ENCODE measurements around the gene ACE2. TPM values are rescaled to one million over a fixed set of nuclear protein-coding genes. Genes with fewer than 3 reads are reported as not detected.
"Not testable (repeated sequence)": the region's sequence is repeated elsewhere in the genome, so short reads cannot be mapped to it uniquely, and the experiment has no call there.

Gene ACE2
- total RNA-seq (ENCODE audit: insufficient read depth, low replicate concordance) = 0.24 TPM

- no peak for DNase-seq (ENCODE audit: low spot score)
Measured at GRCh38 chrX:15600745-15601144, at the start of gene ACE2. ACE2 (minus strand) TSS chrX:15600960; CDS start chrX:15600911, 49 bp downstream.

DNA sequence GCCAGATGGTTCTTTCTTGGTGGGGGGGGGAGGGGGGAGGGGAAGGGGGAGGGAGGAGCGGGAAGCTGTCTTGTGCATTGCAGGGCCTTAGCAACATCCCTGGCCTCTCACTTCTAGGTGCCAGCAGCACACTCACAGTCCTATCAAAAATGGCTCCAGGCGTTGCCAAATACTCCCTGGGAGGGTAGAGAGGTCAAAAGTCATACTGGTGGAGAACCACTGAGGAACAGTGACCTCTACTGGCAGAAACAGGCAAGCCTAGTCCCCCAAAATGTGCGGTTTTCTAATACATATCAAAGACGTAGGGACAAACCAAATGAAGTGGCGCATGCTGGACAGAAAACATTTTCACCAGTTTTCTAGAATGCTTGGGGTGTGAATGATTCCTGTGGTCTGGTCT lies 46.8 kb upstream of the ACE2 start:
- not testable (repeated sequence) for DNase-seq (ENCODE audit: low spot score)

DNA sequence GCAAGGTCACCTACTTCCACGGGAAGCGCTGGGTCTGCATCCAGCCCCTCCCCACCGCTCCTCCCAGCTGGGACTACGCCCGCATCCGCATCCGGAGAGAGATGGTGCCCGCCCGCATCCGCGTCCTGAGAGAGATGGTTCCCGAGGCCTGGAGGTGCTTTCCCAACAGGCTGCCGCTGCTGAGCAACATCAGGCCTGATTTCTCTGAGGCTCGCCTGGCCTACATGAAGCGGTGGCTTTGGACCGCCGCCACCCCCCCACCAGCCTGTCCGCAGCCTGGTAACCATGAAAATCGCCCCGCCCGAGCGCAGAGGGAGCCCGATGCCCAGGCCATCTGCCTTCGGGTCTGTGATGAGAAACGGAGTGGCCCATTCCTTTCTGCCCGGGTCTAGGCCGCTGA lies 45.8 kb upstream of the ACE2 start:
- no peak for DNase-seq (ENCODE audit: low spot score)

- DNase-seq (ENCODE audit: low spot score) = no peak
Measured at GRCh38 chrX:15646031-15646430, 45.3 kb upstream of the ACE2 start.

- DNase-seq (ENCODE audit: low spot score) = no peak
Measured at GRCh38 chrX:15645266-15645665, 44.5 kb upstream of the ACE2 start.

- DNase-seq (ENCODE audit: low spot score) = no peak
Measured at GRCh38 chrX:15644560-15644872, 43.8 kb upstream of the ACE2 start.

- DNase-seq (ENCODE audit: low spot score) = no peak
Measured at GRCh38 chrX:15643786-15644559, 43.2 kb upstream of the ACE2 start.

- DNase-seq (ENCODE audit: low spot score) = no peak
Measured at GRCh38 chrX:15631637-15632036, 30.9 kb upstream of the ACE2 start.

DNA sequence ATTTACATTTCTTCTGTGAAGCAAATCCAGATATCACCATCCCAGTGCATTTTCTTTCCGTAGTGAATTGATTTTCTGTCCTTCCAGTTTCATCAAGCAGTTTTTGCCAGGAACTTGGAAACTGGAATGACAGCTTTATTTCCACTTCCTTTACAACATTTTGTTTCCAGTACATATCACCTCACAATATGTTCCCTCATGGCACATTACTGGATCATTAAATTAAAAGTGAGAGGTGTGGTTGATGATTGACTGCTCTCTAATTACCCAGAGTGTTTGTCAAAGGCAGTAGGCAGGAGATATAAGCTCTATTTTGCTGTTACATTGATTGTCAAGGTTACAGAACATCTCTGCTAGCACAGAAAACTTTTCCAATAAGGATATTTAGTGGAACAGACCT lies 22.3 kb upstream of the ACE2 start:
- DNase-seq (ENCODE audit: low spot score) = no peak

- DNase-seq (ENCODE audit: low spot score) = peak; percentile 19
Measured at GRCh38 chrX:15619053-15619755, 18.4 kb upstream of the ACE2 start.

DNA sequence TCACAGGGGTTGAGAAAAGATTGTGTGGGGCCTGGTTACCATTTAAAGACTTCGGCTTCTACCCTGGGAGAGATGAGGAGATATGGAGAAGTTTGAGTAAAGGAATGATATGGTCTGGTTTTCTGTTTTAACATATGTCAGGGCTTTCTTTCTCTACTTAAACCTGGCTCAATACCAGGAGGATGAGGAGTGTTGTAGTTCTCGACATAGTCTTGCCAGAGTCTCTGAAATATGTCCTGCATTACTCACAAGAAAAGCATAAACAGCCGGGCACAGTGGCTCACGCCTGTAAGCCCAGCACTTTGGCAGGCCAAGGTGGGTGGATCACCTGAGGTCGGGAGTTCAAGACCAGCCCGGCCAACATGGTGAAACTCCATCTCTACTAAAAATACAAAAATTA lies 16.4 kb upstream of the ACE2 start:
- no peak for DNase-seq (ENCODE audit: low spot score)

DNA sequence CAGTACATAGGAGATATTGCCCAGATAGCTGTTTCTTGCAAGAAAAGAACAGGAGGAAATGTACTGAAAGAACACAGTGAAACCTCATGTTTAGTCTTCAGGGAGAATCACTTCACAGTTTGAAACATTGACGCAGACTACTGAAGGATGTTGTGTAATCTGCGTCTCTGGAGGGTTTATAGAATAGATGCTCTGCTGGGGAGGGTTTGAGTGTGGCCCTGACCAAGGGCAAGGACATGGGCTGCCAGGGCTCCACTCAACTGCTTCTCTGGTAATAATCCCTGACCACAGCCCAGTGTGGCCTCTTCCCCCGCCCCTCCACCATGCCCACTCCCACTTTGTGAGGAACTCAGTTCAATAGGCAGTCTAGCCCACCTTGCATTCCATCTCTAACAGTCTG lies 15.8 kb upstream of the ACE2 start:
- no peak for DNase-seq (ENCODE audit: low spot score)

GRCh38 chrX:15607067-15607466 lies 6.3 kb upstream of the ACE2 start:
- no peak for DNase-seq (ENCODE audit: low spot score)

DNA sequence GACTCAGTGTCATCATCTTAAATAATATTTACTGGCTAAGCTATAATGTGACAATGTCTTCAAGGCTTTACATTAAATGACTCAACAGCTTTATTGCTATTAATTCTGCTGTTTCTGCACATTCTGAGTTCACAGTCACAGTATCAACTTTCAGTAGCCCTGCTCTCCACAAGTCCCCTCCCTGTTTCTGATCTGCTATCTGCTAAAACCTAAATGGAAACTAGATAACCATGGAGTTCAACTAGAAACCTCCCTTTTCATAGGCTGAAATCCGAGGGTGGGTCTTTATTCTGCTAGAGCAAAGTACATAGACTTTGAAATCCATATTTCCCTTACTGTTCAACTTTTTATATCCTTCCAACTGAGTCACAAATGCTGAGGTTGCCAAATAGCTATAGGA lies 5.4 kb upstream of the ACE2 start:
- peak; percentile 20 for DNase-seq (ENCODE audit: low spot score)

DNA sequence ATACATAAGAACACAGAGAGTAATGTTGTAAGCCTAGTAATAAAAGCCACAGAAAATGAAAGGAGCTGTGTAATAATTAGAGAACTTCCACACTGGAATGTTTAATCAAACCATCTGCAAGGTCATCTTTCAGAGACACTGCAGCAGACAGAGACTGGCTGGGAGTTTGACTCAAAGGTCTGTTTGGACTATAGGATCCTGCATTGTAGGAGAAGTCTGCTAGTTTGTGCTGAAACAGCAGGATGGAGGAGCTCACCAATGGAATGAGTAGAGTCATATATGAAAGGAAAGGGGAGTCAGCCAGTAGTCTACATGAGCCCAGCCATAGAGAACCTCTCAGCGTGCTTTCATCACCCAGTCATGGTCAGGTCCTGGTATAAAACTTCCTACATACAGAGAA lies 4.5 kb upstream of the ACE2 start:
- DNase-seq (ENCODE audit: low spot score) = no peak

GRCh38 chrX:15602761-15603160 lies 2.0 kb upstream of the ACE2 start:
- DNase-seq (ENCODE audit: low spot score) = no peak

- DNase-seq (ENCODE audit: low spot score) = no peak
Measured at GRCh38 chrX:15601932-15602331, 1.2 kb upstream of the ACE2 start.

DNA sequence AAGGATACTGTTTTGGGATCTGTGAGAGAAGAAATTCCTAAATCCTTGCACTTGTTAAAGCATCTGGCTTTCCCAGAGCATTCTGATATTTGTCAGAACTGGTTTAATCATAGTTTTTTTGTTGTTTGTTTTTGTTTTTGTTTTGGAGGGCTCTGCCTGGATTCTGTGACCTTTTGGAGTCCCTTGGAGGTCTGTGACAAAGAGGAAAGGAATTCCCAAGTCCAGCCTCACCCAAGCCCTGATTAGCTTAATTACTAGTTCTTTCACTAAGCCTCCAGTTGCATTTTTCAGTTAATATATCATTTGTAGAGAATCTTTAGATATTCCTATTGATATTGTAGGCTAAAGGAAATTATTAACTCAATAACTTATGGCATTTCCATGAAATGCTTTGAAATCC lies 711 bp downstream of the ACE2 start:
- no peak for DNase-seq (ENCODE audit: low spot score)

GRCh38 chrX:15599461-15599860 lies 1.3 kb downstream of the ACE2 start:
- DNase-seq (ENCODE audit: low spot score) = no peak

GRCh38 chrX:15598026-15598425 lies 2.7 kb downstream of the ACE2 start:
- DNase-seq (ENCODE audit: low spot score) = no peak

- DNase-seq (ENCODE audit: low spot score) = no peak
Measured at GRCh38 chrX:15594371-15594770, 6.4 kb downstream of the ACE2 start.

DNA sequence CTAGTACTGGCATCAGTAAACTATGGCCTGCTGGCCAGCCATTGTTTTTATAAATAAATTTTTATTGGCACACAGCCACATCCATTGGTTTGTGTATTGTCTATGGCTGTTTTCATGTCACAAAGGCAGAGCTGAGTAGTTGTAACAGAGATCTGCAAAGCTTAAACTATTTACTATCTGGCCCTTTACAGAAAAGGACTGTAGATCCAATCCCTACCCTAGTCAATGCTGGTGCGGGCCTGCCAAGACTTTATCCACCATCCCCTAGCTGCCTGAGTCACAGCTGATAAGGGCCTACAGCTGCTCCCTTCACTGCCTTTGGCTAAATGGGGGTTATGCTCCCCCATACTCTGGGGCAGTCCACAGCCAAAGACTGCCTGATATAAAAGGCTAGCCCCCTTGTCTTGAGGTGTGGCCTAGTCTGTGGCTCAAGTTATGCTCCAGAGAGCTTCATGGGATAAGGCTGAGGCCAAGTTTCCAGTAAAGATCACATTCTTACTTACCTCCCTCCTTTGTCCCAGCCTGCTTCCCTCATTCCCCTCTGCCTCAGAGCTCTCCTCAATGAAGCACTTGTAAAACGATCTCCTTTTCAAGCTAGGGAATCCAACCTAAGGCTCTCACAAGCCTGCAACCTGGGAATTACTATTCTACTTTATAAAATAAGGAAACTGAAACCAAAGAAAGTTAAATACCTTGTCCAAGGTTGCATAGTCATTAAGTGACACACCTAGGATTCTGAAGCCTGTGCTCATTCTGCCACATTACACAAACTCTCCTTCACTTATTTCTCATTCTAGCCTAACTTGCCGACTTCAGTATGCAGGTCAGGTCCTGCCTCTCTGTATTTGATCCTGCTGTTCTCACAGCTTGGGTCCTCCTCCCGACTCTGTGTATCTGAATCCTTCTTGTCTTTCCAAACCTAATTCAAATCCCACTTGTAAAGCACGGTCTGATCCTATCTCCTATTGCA lies 20.7 kb downstream of the ACE2 start:
- DNase-seq (ENCODE audit: low spot score) = peak; percentile 93

All from umbilical cord (tissue), 2 donors.